Fibroblast of skin of left biceps (primary cell): ENCODE data around the gene PBX3.

ENCODE experiments used
- DNase-seq, 2 experiments: peaks; one replicate each; pipeline ENCODE4 v3.0.0-alpha.2; 2013; ENCODE audit warnings: low read depth in 2 of 2

Gene PBX3

GRCh38 chr9:125948887-125949596 is 201.9 kb downstream of the PBX3 start:
- DNase-seq = no peak

- peak; percentile 23 to 24 for DNase-seq
Observed at GRCh38 chr9:125949703-125950460, 202.7 kb downstream of the PBX3 start.

- no peak for DNase-seq
Observed at GRCh38 chr9:125950880-125951471, 203.8 kb downstream of the PBX3 start.

- no peak for DNase-seq
Observed at GRCh38 chr9:125953314-125954019, 206.3 kb downstream of the PBX3 start.

GRCh38 chr9:125956102-125956501 is 208.9 kb downstream of the PBX3 start:
- DNase-seq = no peak

- DNase-seq = no peak
Observed at GRCh38 chr9:125959315-125959714, 212.1 kb downstream of the PBX3 start.

- DNase-seq = no peak
Observed at GRCh38 chr9:125959951-125960619, 212.9 kb downstream of the PBX3 start.

- DNase-seq = no peak
Observed at GRCh38 chr9:125960626-125961025, 213.5 kb downstream of the PBX3 start.

- no peak for DNase-seq
Observed at GRCh38 chr9:125961072-125961471, 213.9 kb downstream of the PBX3 start.

- no peak for DNase-seq
Observed at GRCh38 chr9:125963932-125964331, 216.8 kb downstream of the PBX3 start.

GRCh38 chr9:125964702-125965225 is 217.6 kb downstream of the PBX3 start:
- DNase-seq = no peak

GRCh38 chr9:125965477-125965876 is 218.3 kb downstream of the PBX3 start:
- DNase-seq = no peak

- no peak for DNase-seq
Observed at GRCh38 chr9:125966466-125966865, 219.3 kb downstream of the PBX3 start.

GRCh38 chr9:125966959-125967711 is 220.0 kb downstream of the PBX3 start:
- no peak for DNase-seq

- DNase-seq = no peak
Observed at GRCh38 chr9:125968714-125969374, 221.7 kb downstream of the PBX3 start.

- DNase-seq = no peak
Observed at GRCh38 chr9:125969462-125969861, 222.3 kb downstream of the PBX3 start.

- no peak for DNase-seq
Observed at GRCh38 chr9:125969868-125970267, 222.7 kb downstream of the PBX3 start.

GRCh38 chr9:125970340-125970739 is 223.2 kb downstream of the PBX3 start:
- DNase-seq = no peak

GRCh38 chr9:125971050-125971449 is 223.9 kb downstream of the PBX3 start:
- DNase-seq = no peak
